Measurements from ENCODE around the gene SRC.

Gene SRC

DNA sequence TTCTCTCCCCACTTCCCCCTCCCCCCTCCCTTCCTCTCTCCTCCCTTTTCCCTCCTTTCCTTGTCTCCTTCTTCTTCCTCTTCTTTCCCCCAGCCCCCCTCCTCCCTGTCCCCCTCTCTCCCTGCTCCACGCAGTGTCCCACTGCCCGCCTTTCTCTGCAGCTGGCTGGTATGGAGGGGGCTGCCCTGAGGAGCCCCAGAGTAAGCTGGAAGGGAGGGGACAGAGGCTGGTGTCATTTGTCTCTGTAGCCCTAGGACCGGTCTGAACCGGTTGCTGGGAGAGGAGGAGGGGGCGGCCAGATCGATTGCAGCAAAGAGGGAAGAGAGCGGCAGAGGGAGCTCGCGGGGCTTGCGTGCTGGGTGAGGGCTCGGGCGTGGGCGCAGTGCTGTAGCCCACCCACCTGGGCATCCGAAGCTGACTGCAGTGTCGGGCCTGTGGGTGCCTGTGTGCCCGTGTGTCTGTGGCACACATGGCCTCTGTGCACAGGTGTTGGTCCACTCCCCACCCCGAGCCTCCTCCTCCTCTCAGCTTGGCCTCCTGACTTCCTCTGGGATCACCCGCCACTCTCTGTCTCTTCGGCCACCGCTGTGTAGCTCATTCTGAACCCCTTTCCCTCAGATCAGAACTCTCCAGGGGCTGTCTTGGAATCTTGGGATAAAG lies 50.6 kb downstream of the SRC start:
- DNase-seq (ENCODE audit: low spot score): peak; percentile 95

- no peak for DNase-seq (ENCODE audit: low spot score)
Measured at GRCh38 chr20:37397076-37397953, 51.4 kb downstream of the SRC start.

- DNase-seq (ENCODE audit: low spot score): no peak
Measured at GRCh38 chr20:37397954-37398749, 52.2 kb downstream of the SRC start.

- no peak for DNase-seq (ENCODE audit: low spot score)
Measured at GRCh38 chr20:37398750-37399621, 53.0 kb downstream of the SRC start.

DNA sequence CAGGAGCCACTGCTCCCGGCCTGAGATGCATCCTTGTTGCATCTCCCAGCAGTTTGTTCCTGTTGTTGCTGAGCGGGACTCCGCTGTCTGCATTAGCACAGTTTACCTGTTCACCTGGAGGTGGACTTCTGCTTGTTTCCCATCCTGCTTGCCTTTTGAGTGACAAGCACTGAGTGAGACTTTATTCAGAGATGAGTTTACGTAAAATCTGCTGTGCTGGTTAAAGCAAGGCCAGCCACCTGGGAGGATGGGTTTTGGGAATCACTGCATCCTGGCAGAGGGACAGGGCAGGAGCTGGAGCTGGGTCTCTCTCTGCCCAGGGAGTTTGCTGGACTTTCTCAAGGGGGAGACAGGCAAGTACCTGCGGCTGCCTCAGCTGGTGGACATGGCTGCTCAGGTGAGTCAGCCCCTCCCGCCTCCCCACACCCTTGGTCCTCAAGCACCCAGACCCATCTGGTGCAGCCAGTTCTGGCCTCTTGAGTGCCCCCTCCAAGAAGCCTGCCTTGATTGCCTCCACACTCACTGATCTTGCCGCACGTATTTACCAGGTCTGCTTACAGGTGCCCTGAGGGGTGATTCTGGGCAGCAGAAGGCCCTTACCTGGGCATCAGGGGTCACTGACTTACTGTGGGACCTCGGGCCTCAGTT lies 55.5 kb downstream of the SRC start:
- DNase-seq (ENCODE audit: low spot score): no peak

- no peak for DNase-seq (ENCODE audit: low spot score)
Measured at GRCh38 chr20:37401930-37402675, 56.2 kb downstream of the SRC start.

DNA sequence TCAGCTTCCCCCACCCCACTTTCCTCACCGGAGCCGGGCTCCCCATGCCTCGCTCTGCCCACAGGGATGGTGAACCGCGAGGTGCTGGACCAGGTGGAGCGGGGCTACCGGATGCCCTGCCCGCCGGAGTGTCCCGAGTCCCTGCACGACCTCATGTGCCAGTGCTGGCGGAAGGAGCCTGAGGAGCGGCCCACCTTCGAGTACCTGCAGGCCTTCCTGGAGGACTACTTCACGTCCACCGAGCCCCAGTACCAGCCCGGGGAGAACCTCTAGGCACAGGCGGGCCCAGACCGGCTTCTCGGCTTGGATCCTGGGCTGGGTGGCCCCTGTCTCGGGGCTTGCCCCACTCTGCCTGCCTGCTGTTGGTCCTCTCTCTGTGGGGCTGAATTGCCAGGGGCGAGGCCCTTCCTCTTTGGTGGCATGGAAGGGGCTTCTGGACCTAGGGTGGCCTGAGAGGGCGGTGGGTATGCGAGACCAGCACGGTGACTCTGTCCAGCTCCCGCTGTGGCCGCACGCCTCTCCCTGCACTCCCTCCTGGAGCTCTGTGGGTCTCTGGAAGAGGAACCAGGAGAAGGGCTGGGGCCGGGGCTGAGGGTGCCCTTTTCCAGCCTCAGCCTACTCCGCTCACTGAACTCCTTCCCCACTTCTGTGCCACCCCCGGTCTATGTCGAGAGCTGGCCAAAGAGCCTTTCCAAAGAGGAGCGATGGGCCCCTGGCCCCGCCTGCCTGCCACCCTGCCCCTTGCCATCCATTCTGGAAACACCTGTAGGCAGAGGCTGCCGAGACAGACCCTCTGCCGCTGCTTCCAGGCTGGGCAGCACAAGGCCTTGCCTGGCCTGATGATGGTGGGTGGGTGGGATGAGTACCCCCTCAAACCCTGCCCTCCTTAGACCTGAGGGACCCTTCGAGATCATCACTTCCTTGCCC lies 57.4 kb downstream of the SRC start:
- no peak for DNase-seq (ENCODE audit: low spot score)

- DNase-seq (ENCODE audit: low spot score): no peak
Measured at GRCh38 chr20:37404461-37404890, 58.5 kb downstream of the SRC start.

GRCh38 chr20:37405351-37405897 lies 59.5 kb downstream of the SRC start:
- DNase-seq (ENCODE audit: low spot score): no peak

DNA sequence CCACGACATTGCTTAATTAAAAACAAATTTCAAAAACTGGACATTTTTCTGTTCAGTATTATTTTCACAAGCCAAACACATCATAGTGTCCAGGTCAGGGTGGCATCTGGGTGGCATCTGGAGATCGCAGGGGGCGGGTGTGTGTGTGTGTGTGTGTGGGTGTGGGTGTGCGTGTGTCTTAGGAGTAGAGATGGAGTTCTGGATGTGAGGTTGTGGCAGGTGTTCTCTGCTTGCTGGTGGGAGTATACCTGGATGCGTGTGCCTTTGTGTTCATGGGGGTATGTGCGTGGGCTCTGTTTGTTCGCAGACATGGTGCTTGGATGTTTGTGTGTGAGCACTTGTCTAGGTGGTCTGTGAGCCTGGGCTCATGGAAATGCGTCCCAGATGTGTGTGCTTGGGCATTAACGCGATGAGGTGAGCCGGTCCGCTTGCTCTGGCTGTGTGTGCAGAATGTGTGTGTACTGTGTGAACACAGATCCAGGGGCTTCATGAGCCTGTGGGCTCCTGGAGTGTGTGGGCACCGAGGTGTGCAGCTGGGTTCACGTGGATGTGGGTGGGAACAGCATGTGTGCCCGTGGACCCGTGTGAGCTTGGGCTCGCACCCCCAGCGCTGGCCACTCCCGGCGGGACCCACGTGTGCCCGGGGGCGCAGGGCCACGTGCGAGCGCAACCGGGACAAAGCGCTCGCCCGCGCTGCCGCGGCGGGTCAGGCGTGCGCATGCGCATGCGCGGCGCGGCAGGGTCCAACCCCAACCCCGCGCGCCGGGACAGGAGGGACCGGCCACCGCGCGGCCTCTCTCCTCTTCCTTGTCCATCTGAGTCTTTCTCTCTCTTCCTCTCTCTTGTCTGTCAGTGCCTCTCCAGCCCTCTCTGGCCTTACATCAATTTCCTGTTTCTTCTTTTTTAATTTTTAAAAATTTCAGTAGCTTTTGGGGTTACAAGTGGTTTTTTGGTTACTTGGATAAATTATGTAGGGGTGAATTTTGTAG lies 60.4 kb downstream of the SRC start:
- DNase-seq (ENCODE audit: low spot score): peak; percentile 78

- DNase-seq (ENCODE audit: low spot score): no peak
Measured at GRCh38 chr20:37407019-37407566, 61.2 kb downstream of the SRC start.

DNA sequence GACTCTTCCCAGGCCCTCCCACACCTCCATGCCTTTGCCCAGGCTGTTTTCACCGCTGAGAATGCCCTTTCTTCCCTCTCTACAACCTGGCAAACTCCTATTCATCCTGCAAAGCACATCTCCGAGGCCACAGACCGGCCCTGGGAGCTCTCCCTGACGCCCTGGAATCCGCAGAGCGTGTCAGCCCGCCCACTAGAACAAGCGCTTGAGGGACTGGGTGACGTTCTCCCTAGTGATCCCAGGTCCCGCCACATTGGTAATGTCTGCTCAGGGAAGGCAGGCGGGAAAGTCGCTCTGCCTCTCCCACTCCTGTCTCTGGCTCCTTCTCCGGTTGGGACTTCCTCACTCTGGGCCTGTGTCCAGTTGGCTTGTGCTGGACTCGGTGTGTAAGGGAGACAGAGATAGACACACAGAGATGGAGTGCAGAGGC lies 61.6 kb downstream of the SRC start:
- no peak for DNase-seq (ENCODE audit: low spot score)

- no peak for DNase-seq (ENCODE audit: low spot score)
Measured at GRCh38 chr20:37408302-37409193, 62.6 kb downstream of the SRC start.

DNA sequence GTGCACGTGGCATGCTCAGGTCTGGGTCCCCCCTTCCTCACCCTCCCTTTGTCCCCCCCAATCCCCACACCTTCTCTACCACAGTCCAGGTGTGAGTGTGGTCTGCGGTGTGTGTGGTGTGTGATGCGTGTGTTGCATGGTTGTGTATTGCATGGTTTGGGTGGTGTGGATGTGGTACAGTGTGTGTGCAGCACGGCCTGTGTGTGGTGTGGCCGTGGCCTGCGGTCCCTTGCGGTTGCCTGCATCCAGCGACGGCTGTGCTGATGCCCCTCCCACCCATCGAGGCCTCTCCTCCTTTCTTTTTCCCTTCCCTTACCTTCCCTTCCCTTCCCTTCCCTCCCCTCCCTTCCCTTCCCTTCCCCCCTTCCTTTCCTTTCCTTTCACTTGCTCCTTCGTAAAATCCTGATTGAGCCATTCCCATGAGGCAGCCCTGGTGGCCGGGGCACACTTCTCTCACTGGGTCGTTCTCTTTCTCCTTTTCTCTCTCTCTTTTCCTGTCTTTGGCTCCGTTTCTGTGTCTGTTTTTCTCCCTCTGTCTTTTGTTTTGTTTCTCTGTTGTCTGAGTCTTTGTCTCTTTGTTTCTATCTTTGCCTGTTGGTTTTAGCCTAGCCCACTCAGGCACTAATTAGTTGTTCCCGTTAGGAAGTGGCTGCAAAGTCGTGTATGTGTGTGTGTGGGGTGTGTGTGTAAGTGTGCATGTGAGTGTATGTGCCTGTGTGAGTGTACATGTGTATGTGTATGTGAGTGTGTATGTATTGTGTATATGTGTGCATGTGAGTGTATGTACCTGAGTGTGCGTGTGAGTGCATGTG lies 65.7 kb downstream of the SRC start:
- no peak for DNase-seq (ENCODE audit: low spot score)

GRCh38 chr20:37413023-37413334 lies 67.0 kb downstream of the SRC start:
- DNase-seq (ENCODE audit: low spot score): no peak

GRCh38 chr20:37413379-37413778 lies 67.4 kb downstream of the SRC start:
- no peak for DNase-seq (ENCODE audit: low spot score)
